Measurements from ENCODE around the gene IWS1. TPM values are rescaled to one million over a fixed set of nuclear protein-coding genes. Genes with fewer than 3 reads are reported as not detected.

IWS1 gene
- total and polyA plus RNA-seq, 9 of the 15 experiments (the other 6 are each of a cell fraction or from before 2014, with no cell fraction given): 20.8 to 67.2 (median 46.6) TPM

DNA sequence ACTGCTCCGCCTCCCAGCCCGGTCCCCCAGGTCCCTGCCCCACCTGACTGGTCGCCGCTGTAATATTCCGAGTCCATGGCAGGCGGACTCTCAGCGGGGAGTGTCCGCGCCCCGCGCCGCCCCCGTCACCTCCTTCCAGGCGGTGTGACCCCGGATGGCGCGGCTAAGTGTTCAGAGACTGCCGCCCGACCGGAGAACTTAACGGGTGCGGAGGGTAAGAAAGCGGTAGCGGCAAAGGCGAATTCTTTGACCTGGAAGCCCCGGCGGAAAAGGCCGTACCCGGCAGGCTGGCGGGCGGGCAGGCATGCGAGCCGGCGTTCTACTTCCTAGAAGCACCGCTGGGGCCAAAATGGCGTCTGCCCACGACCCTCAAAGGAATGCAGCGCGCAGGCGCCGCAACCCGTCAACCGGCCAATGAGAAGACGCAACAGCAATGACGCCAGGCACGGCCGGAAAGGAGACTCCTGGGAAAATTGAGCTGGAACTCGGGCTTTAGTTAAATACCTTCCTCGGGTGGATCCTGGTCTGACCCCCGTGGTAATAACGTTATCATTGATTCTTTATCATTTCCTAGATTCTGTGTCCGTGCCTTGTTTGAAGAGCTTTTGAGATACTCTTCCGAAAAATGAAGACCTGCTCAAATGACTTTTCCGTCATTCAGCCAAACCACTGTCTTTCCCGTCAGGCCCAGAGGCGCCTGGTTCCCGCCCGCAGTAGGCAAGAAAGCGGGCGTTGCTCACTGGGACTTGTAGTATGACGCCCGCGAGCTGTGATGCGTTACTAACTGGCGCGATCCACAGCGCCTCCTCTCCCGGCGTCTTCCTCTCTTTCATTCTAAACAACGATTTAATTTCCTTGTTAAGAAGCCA, at the start of gene IWS1 (continued):
- TF ChIP-seq, protein P1, sequence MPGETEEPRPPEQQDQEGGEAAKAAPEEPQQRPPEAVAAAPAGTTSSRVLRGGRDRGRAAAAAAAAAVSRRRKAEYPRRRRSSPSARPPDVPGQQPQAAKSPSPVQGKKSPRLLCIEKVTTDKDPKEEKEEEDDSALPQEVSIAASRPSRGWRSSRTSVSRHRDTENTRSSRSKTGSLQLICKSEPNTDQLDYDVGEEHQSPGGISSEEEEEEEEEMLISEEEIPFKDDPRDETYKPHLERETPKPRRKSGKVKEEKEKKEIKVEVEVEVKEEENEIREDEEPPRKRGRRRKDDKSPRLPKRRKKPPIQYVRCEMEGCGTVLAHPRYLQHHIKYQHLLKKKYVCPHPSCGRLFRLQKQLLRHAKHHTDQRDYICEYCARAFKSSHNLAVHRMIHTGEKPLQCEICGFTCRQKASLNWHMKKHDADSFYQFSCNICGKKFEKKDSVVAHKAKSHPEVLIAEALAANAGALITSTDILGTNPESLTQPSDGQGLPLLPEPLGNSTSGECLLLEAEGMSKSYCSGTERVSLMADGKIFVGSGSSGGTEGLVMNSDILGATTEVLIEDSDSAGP (CRISPR knock-in tag; IDR thresholded peaks at IDR 0.05): no peak
- TF ChIP-seq MCM5 (IDR thresholded peaks at IDR 0.05; ENCODE audit: low read depth) (no peak), ATF7 (IDR thresholded peaks at IDR 0.05) (peak; percentile 89), GATA2 (CRISPR knock-in tag; IDR thresholded peaks at IDR 0.05) (no peak), SMARCE1 (IDR thresholded peaks at IDR 0.05) (no peak), COPS2 (conservative IDR thresholded peaks at IDR 0.05) (no peak), SREBF1 (IDR thresholded peaks at IDR 0.05; ENCODE audit: borderline replicate concordance, low read depth, low read length) (no peak), ERF (CRISPR knock-in tag; IDR thresholded peaks at IDR 0.05) (no peak), EP400 (IDR thresholded peaks at IDR 0.05) (peak; percentile 93), SRSF3 (IDR thresholded peaks at IDR 0.05; ENCODE audit: insufficient read depth, low read length) (no peak; the same call in 1 of the 2 replicates), HMG20A (CRISPR knock-in tag; conservative IDR thresholded peaks at IDR 0.05) (no peak), CREB1 (IDR thresholded peaks at IDR 0.05) (peak; percentile 83; the same call in 1 of the 2 replicates), CREB1 (CRISPR knock-in tag; IDR thresholded peaks at IDR 0.05) (peak; percentile 86), ZNF121 (CRISPR knock-in tag; conservative IDR thresholded peaks at IDR 0.05) (no peak), EZH2 (IDR thresholded peaks at IDR 0.05; ENCODE audit: borderline replicate concordance, low read depth, low read length) (no peak), FOSL1 (tag; conservative IDR thresholded peaks at IDR 0.05) (peak; percentile 27), ZBTB1 (CRISPR knock-in tag; IDR thresholded peaks at IDR 0.05; ENCODE audit: borderline replicate concordance, low read depth) (no peak), ZC3H8 (IDR thresholded peaks at IDR 0.05) (no peak), ZNF253 (CRISPR knock-in tag; conservative IDR thresholded peaks at IDR 0.05) (no peak), TAF7 (tag; IDR thresholded peaks at IDR 0.05) (peak; percentile 82), TARDBP (IDR thresholded peaks at IDR 0.05) (0 out of 2 replicates have a peak, but pooled peaks have one; percentile 26)
- TF ChIP-seq, protein P2, sequence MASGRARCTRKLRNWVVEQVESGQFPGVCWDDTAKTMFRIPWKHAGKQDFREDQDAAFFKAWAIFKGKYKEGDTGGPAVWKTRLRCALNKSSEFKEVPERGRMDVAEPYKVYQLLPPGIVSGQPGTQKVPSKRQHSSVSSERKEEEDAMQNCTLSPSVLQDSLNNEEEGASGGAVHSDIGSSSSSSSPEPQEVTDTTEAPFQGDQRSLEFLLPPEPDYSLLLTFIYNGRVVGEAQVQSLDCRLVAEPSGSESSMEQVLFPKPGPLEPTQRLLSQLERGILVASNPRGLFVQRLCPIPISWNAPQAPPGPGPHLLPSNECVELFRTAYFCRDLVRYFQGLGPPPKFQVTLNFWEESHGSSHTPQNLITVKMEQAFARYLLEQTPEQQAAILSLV (tag; IDR thresholded peaks at IDR 0.05): no peak
- TF ChIP-seq, protein P3, sequence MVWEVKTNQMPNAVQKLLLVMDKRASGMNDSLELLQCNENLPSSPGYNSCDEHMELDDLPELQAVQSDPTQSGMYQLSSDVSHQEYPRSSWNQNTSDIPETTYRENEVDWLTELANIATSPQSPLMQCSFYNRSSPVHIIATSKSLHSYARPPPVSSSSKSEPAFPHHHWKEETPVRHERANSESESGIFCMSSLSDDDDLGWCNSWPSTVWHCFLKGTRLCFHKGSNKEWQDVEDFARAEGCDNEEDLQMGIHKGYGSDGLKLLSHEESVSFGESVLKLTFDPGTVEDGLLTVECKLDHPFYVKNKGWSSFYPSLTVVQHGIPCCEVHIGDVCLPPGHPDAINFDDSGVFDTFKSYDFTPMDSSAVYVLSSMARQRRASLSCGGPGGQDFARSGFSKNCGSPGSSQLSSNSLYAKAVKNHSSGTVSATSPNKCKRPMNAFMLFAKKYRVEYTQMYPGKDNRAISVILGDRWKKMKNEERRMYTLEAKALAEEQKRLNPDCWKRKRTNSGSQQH (CRISPR knock-in tag; IDR thresholded peaks at IDR 0.05): no peak
- TF ChIP-seq, protein P4, sequence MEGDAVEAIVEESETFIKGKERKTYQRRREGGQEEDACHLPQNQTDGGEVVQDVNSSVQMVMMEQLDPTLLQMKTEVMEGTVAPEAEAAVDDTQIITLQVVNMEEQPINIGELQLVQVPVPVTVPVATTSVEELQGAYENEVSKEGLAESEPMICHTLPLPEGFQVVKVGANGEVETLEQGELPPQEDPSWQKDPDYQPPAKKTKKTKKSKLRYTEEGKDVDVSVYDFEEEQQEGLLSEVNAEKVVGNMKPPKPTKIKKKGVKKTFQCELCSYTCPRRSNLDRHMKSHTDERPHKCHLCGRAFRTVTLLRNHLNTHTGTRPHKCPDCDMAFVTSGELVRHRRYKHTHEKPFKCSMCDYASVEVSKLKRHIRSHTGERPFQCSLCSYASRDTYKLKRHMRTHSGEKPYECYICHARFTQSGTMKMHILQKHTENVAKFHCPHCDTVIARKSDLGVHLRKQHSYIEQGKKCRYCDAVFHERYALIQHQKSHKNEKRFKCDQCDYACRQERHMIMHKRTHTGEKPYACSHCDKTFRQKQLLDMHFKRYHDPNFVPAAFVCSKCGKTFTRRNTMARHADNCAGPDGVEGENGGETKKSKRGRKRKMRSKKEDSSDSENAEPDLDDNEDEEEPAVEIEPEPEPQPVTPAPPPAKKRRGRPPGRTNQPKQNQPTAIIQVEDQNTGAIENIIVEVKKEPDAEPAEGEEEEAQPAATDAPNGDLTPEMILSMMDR (IDR thresholded peaks at IDR 0.05 in 2 of 3, conservative IDR thresholded peaks at IDR 0.05 in 1 of 3; ENCODE audit: insufficient read depth in 2 of 3, low read depth in 1 of 3, low read length in 3 of 3): peak in 2 of 3 experiments; percentile 26 to 27; a peak in 2 of 6 replicates
